Subcutaneous abdominal adipose tissue (tissue), 5 donors: ENCODE results near the gene NAA30.

Source experiments
- H3K27ac ChIP-seq: one replicate; pipeline ENCODE4 v1.7.0; 2013; ENCODE audit warnings: low read depth, mild to moderate bottlenecking, inconsistent platforms, low read length, moderate library complexity
- H3K27me3 ChIP-seq, 5 donors: one replicate each; pipeline ENCODE4 v1.7.0; 2013; ENCODE audit warnings: low read length in 5 of 5, inconsistent platforms in 1 of 5; ENCODE audit not compliant: control insufficient read depth in 5 of 5, insufficient read depth in 4 of 5
- H3K36me3 ChIP-seq, 5 donors: one replicate each; pipeline ENCODE4 v1.7.0; 2013; ENCODE audit warnings: low read length in 5 of 5; ENCODE audit not compliant: control insufficient read depth in 5 of 5, insufficient read depth in 5 of 5
- H3K4me1 ChIP-seq, 5 donors: one replicate each; pipeline ENCODE4 v1.7.0; 2013; ENCODE audit warnings: low read length in 5 of 5, mild to moderate bottlenecking in 3 of 5, moderate library complexity in 1 of 5; ENCODE audit not compliant: control insufficient read depth in 5 of 5, insufficient read depth in 5 of 5
- H3K4me3 ChIP-seq, 5 donors: one replicate each; pipeline ENCODE4 v1.7.0; 2013; ENCODE audit warnings: low read length in 5 of 5, low read depth in 1 of 5
- H3K9ac ChIP-seq, 5 donors: one replicate each; pipeline ENCODE4 v1.7.0; 2013; ENCODE audit warnings: low read length in 5 of 5, mild to moderate bottlenecking in 4 of 5, moderate library complexity in 3 of 5
- H3K9me3 ChIP-seq, 5 donors: one replicate each; pipeline ENCODE4 v1.7.0; 2013; ENCODE audit warnings: low read length in 5 of 5; ENCODE audit not compliant: control insufficient read depth in 5 of 5
- donor health status: healthy.
- donor health status: healthy.
- donor health status: healthy.
- donor health status: healthy.
- donor health status: healthy.

Gene NAA30

GRCh38 chr14:57371013-57371412 lies 19.4 kb upstream of the NAA30 start:
- peaks cover 0 to 2% (median 0%) of the 10 kb centered on the region in 5 donors for H3K27me3 ChIP-seq

GRCh38 chr14:57375156-57375555 lies 15.2 kb upstream of the NAA30 start:
- Histone ChIP-seq H3K27ac (no peak overlapping the region), H3K4me1 (no peaks in the 10 kb centered on the region), H3K9ac (no peak overlapping the region), H3K4me3 (no peak overlapping the region), H3K36me3 (no peaks in the 10 kb centered on the region), H3K27me3 (no peaks in the 10 kb centered on the region), H3K9me3 (no peaks in the 10 kb centered on the region)

More at GRCh38 chr14:57371013-57371412, 19.4 kb upstream of the NAA30 start:
- no peaks in the 10 kb centered on the region for H3K9me3 ChIP-seq
- H3K4me1 ChIP-seq: no peaks in the 10 kb centered on the region
- H3K4me3 ChIP-seq: no peak overlapping the region
- no peaks in the 10 kb centered on the region for H3K36me3 ChIP-seq
- no peak overlapping the region for H3K27ac ChIP-seq
- H3K9ac ChIP-seq: no peak overlapping the region

GRCh38 chr14:57378661-57379060 lies 11.7 kb upstream of the NAA30 start:
- H3K9ac ChIP-seq: no peak overlapping the region
- no peaks in the 10 kb centered on the region for H3K36me3 ChIP-seq
- H3K4me1 ChIP-seq: no peaks in the 10 kb centered on the region
- no peaks in the 10 kb centered on the region for H3K27me3 ChIP-seq
- no peak overlapping the region for H3K4me3 ChIP-seq
- no peak overlapping the region for H3K27ac ChIP-seq
- H3K9me3 ChIP-seq: no peaks in the 10 kb centered on the region

GRCh38 chr14:57380935-57381334 lies 9.5 kb upstream of the NAA30 start:
- no peaks in the 10 kb centered on the region for H3K4me1 ChIP-seq
- no peaks in the 10 kb centered on the region for H3K27me3 ChIP-seq
- no peaks in the 10 kb centered on the region for H3K36me3 ChIP-seq
- no peak overlapping the region for H3K9ac ChIP-seq
- no peak overlapping the region for H3K27ac ChIP-seq
- no peak overlapping the region for H3K4me3 ChIP-seq
- no peaks in the 10 kb centered on the region for H3K9me3 ChIP-seq

GRCh38 chr14:57382283-57382682 lies 8.1 kb upstream of the NAA30 start:
- Histone ChIP-seq H3K9ac (no peak overlapping the region), H3K36me3 (no peaks in the 10 kb centered on the region), H3K27ac (no peak overlapping the region), H3K4me3 (no peak overlapping the region), H3K27me3 (no peaks in the 10 kb centered on the region), H3K9me3 (no peaks in the 10 kb centered on the region), H3K4me1 (no peaks in the 10 kb centered on the region)

- no peaks in the 10 kb centered on the region for H3K9me3 ChIP-seq
- no peak overlapping the region for H3K9ac ChIP-seq
- H3K27ac ChIP-seq: no peak overlapping the region
- no peaks in the 10 kb centered on the region for H3K4me1 ChIP-seq
- H3K27me3 ChIP-seq: no peaks in the 10 kb centered on the region
- no peak overlapping the region for H3K4me3 ChIP-seq
- no peaks in the 10 kb centered on the region for H3K36me3 ChIP-seq
These were observed 7.2 kb upstream of the NAA30 start for GRCh38 chr14:57383125-57383745.

- Histone ChIP-seq H3K27me3 (no peaks in the 10 kb centered on the region), H3K9ac (no peak overlapping the region), H3K36me3 (no peaks in the 10 kb centered on the region), H3K4me3 (no peak overlapping the region), H3K27ac (no peak overlapping the region), H3K9me3 (no peaks in the 10 kb centered on the region), H3K4me1 (peaks cover 0 to 27% (median 26%) of the 10 kb centered on the region in 5 donors)
These were observed 2.3 kb upstream of the NAA30 start for GRCh38 chr14:57388067-57388466.

GRCh38 chr14:57389646-57390036 lies 745 bp upstream of the NAA30 start:
- Histone ChIP-seq H3K27me3 (no peaks in the 10 kb centered on the region), H3K9me3 (no peaks in the 10 kb centered on the region), H3K4me3 (peak overlapping the region; percentile 85 to 93 (median 88)), H3K36me3 (no peaks in the 10 kb centered on the region), H3K4me1 (peaks cover 0 to 34% (median 28%) of the 10 kb centered on the region in 5 donors), H3K27ac (peak overlapping the region; percentile 80), H3K9ac (peak overlapping the region; percentile 77 to 98 (median 83))

GRCh38 chr14:57390806-57391516 lies 575 bp downstream of the NAA30 start:
- H3K4me3 ChIP-seq: peak overlapping the region; percentile 82 to 93 (median 88)
- peaks cover 0 to 1% (median 0%) of the 10 kb centered on the region in 5 donors for H3K36me3 ChIP-seq
- no peaks in the 10 kb centered on the region for H3K27me3 ChIP-seq
- peak overlapping the region; percentile 77 to 98 (median 90) for H3K9ac ChIP-seq
- peak overlapping the region; percentile 80 for H3K27ac ChIP-seq
- peaks cover 0 to 34% (median 28%) of the 10 kb centered on the region in 5 donors for H3K4me1 ChIP-seq
- H3K9me3 ChIP-seq: no peaks in the 10 kb centered on the region

- peaks cover 0 to 34% (median 28%) of the 10 kb centered on the region in 5 donors for H3K4me1 ChIP-seq
- no peaks in the 10 kb centered on the region for H3K27me3 ChIP-seq
- H3K4me3 ChIP-seq: peak overlapping the region; percentile 82 to 93 (median 88)
- H3K9ac ChIP-seq: peak overlapping the region; percentile 77 to 98 (median 90)
- peak overlapping the region; percentile 80 for H3K27ac ChIP-seq
- peaks cover 0 to 2% (median 1%) of the 10 kb centered on the region in 5 donors for H3K36me3 ChIP-seq
- H3K9me3 ChIP-seq: no peaks in the 10 kb centered on the region
These were observed 1.3 kb downstream of the NAA30 start for GRCh38 chr14:57391517-57392195.
